AG04450 (cell line): ENCODE data around the gene PEX14. TPM values are rescaled to one million over a fixed set of nuclear protein-coding genes. Genes with fewer than 3 reads are reported as not detected.
"Not testable (repeated sequence)": the region's sequence is repeated elsewhere in the genome, so short reads cannot be mapped to it uniquely, and the experiment has no call there.

Experiments used
- CTCF ChIA-PET: fragments of 300-600, 350-600 bp; formaldehyde crosslinking; extraction: SDS; loops from one replicate; lab custom pipeline; 2022; ENCODE audit warnings: antibody characterized with exemption, inconsistent platforms; lab: Charles Lee
- POLR2A ChIA-PET: fragments of 350-600 bp; formaldehyde crosslinking; extraction: SDS; loops from one replicate; lab custom pipeline; 2021; ENCODE audit warnings: antibody characterized with exemption, inconsistent platforms; lab: Yijun Ruan, JAX
- DNase-seq: peaks from one replicate; pipeline ENCODE4 v3.0.0-alpha.2; 2011; ENCODE audit warnings: low read depth, low spot score
- H3K27ac ChIP-seq: one replicate; pipeline ENCODE4 v1.5.1; 2012; ENCODE audit warnings: low read depth, low read length, control low read depth
- H3K27me3 ChIP-seq: one replicate; pipeline ENCODE4 v1.6.0; 2012; ENCODE audit warnings: low read length; ENCODE audit not compliant: control insufficient read depth, insufficient read depth
- H3K4me3 ChIP-seq: 2 replicates; pipeline ENCODE4 v1.5.1; 2011; ENCODE audit warnings: mild to moderate bottlenecking, low read depth, low read length, control low read depth
- H3K9me3 ChIP-seq: 2 replicates; pipeline ENCODE4 v1.5.1; 2012; ENCODE audit warnings: low read length; ENCODE audit not compliant: control insufficient read depth, insufficient read depth
- polyA minus RNA-seq: library from RNA; depleted of rRNA, polyadenylated mRNA; stranded (reverse); fragments of >200 nt; gene quantifications from 2 replicates; pipeline ENCODE4 v1.2.3, GENCODE V29; 2011; rRNA and poly(A)+ RNA removed
- polyA plus RNA-seq: library from polyadenylated mRNA; depleted of rRNA; stranded (reverse); fragments of >200 nt; gene quantifications from 2 replicates; pipeline ENCODE4 v1.2.3, GENCODE V29; 2011; rRNA removed
- TF ChIP-seq, protein P1 (sequence below): IDR thresholded peaks from 2 replicates; pipeline ENCODE4 v1.5.1; 2011; ENCODE audit warnings: low read depth, low read length, control low read depth, inconsistent platforms

The PEX14 gene, protein sequence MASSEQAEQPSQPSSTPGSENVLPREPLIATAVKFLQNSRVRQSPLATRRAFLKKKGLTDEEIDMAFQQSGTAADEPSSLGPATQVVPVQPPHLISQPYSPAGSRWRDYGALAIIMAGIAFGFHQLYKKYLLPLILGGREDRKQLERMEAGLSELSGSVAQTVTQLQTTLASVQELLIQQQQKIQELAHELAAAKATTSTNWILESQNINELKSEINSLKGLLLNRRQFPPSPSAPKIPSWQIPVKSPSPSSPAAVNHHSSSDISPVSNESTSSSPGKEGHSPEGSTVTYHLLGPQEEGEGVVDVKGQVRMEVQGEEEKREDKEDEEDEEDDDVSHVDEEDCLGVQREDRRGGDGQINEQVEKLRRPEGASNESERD
- 6.6 and 7.7 TPM in 2 replicates for polyA plus RNA-seq
- polyA minus RNA-seq, result 5.5 and 7.5 TPM in 2 replicates

DNA sequence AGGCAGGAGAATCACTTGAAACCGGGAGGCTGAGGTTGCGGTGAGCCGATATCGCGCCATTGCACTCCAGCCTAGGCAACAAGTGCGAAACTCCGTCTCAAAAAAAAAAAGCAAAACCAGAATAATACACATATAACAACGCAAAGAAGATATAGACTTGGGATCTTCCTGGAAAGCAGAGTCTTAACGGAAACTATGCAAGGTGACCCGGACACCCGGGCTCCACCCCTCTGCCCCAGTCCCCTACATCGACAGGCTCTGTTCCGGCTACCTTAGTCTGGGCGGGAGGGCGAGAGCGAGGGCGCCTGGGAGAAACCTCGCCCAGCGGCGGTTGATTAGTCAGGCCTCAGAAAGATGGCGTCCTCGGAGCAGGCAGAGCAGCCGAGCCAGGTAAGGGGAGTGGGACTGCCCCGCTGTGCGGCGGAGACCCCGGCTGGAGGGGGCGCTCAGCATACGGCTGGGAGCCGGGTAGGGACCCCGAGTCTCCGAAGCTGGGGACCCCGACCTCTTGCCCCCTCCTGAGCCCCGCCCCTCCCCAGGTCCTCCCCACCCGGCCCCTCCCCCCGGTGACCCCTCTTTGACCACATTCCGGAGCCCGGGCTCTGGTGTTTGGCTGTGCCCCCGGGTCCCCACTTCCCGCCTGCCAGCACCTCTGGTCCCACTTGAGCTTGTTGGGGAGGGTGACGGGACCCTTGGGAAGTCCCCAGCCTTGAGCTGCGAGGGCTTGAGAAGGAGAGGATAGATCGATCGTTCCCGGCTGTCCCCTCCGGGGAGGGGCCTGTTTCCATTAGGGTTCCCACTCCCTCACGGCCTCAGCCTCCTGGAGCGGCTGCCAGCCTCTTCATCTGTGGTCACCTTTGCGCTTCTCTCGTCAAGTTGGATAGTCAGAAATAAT lies at the start of gene PEX14:
Gene PEX14 (plus strand): TSS at position 338 of the 895 bp plus-strand sequence. CDS start 17 bp downstream, at position 355.
- no peaks in the 10 kb centered on the region for H3K27me3 ChIP-seq
- peak within 1 kb of the TSS; percentile 94 for H3K4me3 ChIP-seq
- POLR2A ChIA-PET, result no interaction called here
- no peak within 1 kb of the TSS for H3K27ac ChIP-seq
- no peaks in the 10 kb centered on the region; the same call in 1 of the 2 replicates for H3K9me3 ChIP-seq
- CTCF ChIA-PET, result interaction anchor here (0.6 kb wide), 1 partner anchor 177 kb away, joined by 4 read pairs; no protein-coding TSS in a partner anchor
- peak; percentile 42 for DNase-seq
- TF ChIP-seq, protein P1, sequence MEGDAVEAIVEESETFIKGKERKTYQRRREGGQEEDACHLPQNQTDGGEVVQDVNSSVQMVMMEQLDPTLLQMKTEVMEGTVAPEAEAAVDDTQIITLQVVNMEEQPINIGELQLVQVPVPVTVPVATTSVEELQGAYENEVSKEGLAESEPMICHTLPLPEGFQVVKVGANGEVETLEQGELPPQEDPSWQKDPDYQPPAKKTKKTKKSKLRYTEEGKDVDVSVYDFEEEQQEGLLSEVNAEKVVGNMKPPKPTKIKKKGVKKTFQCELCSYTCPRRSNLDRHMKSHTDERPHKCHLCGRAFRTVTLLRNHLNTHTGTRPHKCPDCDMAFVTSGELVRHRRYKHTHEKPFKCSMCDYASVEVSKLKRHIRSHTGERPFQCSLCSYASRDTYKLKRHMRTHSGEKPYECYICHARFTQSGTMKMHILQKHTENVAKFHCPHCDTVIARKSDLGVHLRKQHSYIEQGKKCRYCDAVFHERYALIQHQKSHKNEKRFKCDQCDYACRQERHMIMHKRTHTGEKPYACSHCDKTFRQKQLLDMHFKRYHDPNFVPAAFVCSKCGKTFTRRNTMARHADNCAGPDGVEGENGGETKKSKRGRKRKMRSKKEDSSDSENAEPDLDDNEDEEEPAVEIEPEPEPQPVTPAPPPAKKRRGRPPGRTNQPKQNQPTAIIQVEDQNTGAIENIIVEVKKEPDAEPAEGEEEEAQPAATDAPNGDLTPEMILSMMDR, result no peak

DNA sequence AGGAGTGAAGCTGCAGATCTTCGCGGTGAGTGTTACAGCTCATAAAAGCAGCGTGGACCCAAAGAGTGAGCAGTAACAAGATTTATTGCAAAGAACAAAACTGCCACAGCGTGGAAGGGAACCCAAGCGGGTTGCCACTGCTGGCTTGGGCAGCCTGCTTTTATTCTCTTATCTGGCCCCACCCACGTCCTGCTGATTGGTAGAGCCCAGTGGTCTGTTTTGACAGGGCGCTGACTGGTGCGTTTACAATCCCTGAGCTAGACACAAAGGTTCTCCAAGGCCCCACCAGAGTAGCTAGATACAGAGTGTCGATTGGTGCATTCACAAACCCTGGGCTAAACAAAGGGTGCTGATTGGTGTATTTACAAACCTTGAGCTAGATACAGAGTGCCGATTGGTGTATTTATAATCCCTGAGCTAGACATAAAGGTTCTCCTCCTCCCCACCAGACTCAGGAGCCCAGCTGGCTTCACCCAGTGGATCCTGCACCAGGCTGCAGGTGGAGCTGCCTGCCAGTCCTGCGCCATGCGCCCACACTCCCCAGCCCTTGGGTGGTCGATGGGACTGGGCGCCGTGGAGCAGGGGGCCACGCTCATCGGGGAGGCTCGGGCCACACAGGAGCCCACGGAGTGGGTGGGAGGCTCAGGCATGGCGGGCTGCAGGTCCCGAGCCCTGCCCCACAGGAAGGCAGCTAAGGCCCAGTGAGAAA lies 48.8 kb upstream of the PEX14 start:
- H3K9me3 ChIP-seq, POLR2A ChIA-PET, DNase-seq, H3K27me3 ChIP-seq, H3K27ac ChIP-seq, H3K4me3 ChIP-seq: not testable (repeated sequence)
- CTCF ChIA-PET, result interaction anchor here (1.3 to 3.5 kb wide), 2 partner anchors 48 to 68 kb away, joined by 4 to 27 read pairs; no protein-coding TSS in a partner anchor

DNA sequence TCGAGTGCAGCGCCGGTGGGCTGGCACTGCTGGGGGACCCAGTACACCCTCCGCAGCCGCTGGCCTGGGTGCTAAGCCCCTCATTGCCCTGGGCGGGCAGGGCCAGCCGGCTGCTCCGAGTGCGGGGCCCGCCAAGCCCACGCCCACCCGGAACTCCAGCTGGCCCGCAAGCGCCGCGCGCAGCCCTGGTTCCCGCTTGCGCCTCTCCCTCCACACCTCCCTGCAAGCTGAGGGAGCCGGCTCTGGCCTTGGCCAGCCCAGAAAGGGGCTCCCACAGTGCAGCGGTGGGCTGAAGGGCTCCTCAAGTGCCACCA lies 48.3 kb upstream of the PEX14 start:
- DNase-seq, POLR2A ChIA-PET, H3K9me3 ChIP-seq, H3K4me3 ChIP-seq, H3K27me3 ChIP-seq, H3K27ac ChIP-seq: not testable (repeated sequence)
- CTCF ChIA-PET, result interaction anchor here (1.3 to 3.5 kb wide), 2 partner anchors 49 to 68 kb away, joined by 4 to 27 read pairs; no protein-coding TSS in a partner anchor

DNA sequence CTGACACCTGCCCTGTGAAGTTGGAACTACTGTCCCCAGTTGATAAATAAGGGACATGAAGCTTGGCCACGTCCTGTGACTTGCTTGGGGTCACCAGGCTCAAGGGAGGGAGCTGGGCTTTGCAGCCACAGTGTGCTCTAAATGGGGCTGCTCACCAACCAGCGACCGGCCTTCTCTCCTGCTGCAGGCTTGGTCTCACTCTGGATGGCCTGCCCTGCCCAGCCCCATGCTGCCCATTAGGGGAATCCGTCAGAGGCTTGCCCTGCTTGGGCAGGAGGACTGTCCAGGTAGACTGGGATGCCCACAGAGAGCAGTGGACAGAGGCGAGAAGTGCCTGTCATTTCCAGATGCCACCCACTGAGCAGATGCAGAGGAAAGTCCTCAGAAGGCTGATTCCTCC lies 45.8 kb upstream of the PEX14 start:
- ChIA-PET POLR2A (interaction anchor here (0.6 to 1.7 kb wide), 2 partner anchors 66 to 354 kb away, joined by 4 to 7 read pairs; no protein-coding TSS in a partner anchor), CTCF (interaction anchor here (0.7 to 4.8 kb wide), 11 partner anchors 13 to 609 kb away, joined by 3 to 98 read pairs (median 8); partner anchors contain the start of genes CORT and KIF1B)
- Histone ChIP-seq H3K27ac (no peak overlapping the region), H3K4me3 (no peak overlapping the region), H3K27me3 (no peaks in the 10 kb centered on the region), H3K9me3 (no peaks in the 10 kb centered on the region; the same call in 1 of the 2 replicates)
- no peak for DNase-seq
- TF ChIP-seq, protein P1, result no peak

DNA sequence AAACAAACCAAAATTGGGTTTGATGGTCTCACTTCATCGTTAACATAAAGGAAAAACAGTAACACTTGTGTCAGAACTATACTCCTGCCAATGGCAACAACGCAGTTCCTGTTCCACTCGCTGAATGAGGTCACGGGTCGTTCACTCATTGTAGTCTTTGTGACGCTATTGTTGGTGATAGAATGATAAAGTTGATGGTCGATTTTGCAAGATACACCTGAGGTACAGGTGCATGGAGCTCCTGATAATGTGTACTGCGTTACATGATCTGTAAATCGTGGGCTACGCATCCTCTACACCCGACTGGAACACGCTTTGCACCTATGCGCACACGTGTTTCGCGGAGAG lies 44.9 kb upstream of the PEX14 start:
- Histone ChIP-seq H3K27me3 (no peaks in the 10 kb centered on the region), H3K9me3 (no peaks in the 10 kb centered on the region; the same call in 1 of the 2 replicates), H3K4me3 (peak overlapping the region; percentile 87), H3K27ac (no peak overlapping the region)
- no peak for DNase-seq
- TF ChIP-seq, protein P1, result no peak
- POLR2A ChIA-PET, result interaction anchor here (0.6 to 1.9 kb wide), 6 partner anchors 10 to 507 kb away, joined by 3 to 7 read pairs (median 6); partner anchors contain the start of gene PGD
- CTCF ChIA-PET, result interaction anchor here (0.6 to 4.8 kb wide), 24 partner anchors 10 to 745 kb away, joined by 3 to 98 read pairs (median 4); partner anchors contain the start of gene CORT
